ENCODE data around the gene NAP1L5. TPM values are rescaled to one million over a fixed set of nuclear protein-coding genes. Genes with fewer than 3 reads are reported as not detected.

NAP1L5 gene
- total RNA-seq, 4 donors from 2014 or later: 4.0 to 13.6 (median 10.3) TPM

DNA sequence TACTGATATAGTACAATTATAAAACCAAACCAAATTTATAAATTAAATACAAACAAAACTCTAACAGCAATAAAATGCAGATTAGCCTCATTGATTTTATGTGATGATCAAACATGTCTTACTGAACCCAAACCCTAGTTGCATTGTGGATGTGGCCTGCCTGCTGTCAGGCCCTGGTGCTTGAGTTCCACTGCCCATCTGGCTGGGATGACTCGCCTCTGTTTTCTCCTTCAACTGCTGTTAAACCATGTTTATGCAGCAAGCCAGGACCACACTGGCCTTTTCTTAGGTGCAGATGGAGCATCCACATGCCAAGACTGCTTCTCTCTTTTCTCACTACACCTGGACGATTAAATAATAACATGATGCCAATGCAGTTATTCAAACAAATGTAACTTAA lies 22.6 kb downstream of the NAP1L5 start:
- Histone ChIP-seq H3K9me3 (no peaks in the 10 kb centered on the region), H3K27me3 (no peaks in the 10 kb centered on the region), H3K36me3 (peaks cover 0 to 56% of the 10 kb centered on the region in 2 donors), H3K4me3 (no peak overlapping the region), H3K4me1 (no peaks in the 10 kb centered on the region), H3K27ac (no peak overlapping the region)
- no peak for ATAC-seq
- WGBS, 2 donors (ENCODE audit: low coverage in 1 of 2): 86 to 92% methylated on average over 2 of the region's 2 CpGs
- no peak for TF ChIP-seq POLR2A (IDR thresholded peaks at IDR 0.05)
- TF ChIP-seq POLR2AphosphoS5 (IDR thresholded peaks at IDR 0.05): no peak
- TF ChIP-seq EP300 (IDR thresholded peaks at IDR 0.05): no peak
- TF ChIP-seq, protein P1, sequence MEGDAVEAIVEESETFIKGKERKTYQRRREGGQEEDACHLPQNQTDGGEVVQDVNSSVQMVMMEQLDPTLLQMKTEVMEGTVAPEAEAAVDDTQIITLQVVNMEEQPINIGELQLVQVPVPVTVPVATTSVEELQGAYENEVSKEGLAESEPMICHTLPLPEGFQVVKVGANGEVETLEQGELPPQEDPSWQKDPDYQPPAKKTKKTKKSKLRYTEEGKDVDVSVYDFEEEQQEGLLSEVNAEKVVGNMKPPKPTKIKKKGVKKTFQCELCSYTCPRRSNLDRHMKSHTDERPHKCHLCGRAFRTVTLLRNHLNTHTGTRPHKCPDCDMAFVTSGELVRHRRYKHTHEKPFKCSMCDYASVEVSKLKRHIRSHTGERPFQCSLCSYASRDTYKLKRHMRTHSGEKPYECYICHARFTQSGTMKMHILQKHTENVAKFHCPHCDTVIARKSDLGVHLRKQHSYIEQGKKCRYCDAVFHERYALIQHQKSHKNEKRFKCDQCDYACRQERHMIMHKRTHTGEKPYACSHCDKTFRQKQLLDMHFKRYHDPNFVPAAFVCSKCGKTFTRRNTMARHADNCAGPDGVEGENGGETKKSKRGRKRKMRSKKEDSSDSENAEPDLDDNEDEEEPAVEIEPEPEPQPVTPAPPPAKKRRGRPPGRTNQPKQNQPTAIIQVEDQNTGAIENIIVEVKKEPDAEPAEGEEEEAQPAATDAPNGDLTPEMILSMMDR (IDR thresholded peaks at IDR 0.05): no peak

DNA sequence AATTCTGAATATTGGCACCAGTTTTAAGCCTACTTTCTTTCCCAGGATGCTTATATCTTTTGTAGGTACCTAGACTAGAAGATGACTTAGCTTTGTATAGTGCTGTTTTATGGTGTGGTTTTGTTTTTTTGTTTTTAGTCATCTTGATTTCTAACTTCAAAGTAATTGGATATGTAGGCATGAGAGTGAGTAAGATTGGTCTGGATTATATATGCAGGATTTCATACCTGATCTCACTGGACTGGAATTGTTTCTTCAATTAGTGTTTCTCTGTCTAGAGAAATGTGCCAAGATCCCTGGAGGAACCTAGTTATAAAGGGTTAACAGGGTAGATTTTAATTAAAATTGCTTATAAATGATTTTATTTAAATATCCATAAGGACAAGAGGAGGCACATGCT lies 23.1 kb downstream of the NAP1L5 start:
- Histone ChIP-seq H3K27ac (no peak overlapping the region), H3K36me3 (peaks cover 0 to 56% of the 10 kb centered on the region in 2 donors), H3K4me3 (no peak overlapping the region), H3K4me1 (no peaks in the 10 kb centered on the region), H3K27me3 (no peaks in the 10 kb centered on the region), H3K9me3 (no peaks in the 10 kb centered on the region)
- no peak for ATAC-seq
- TF ChIP-seq POLR2AphosphoS5 (IDR thresholded peaks at IDR 0.05): no peak
- TF ChIP-seq, protein P1 (IDR thresholded peaks at IDR 0.05): no peak
- no peak for TF ChIP-seq EP300 (IDR thresholded peaks at IDR 0.05)
- TF ChIP-seq POLR2A (IDR thresholded peaks at IDR 0.05): no peak

DNA sequence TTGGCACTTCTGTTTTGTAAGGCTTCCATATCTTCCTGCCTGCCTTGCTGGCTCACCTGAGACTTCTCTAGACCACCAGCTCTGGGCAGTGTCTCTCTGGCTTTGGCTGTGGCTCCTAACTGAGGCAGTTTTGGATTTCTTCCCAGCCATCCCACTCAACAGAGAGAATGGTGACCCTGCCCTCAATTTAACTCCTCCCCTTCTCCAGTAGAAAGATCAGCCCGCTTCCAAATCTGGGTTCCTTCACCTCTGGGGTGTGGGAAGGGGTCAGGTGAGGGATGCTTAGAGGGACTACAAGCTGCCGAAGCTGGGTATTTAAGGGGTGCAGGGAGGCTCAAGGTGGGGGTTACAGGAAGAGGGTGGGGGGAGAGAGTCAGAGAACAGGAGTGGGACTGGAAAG lies 23.7 kb downstream of the NAP1L5 start:
- no peaks in the 10 kb centered on the region for H3K4me1 ChIP-seq
- no peak overlapping the region for H3K27ac ChIP-seq
- 83% methylated on average over 1 of the region's 2 CpGs; no CpG with 5 or more reads in 1 of the 2 donors for WGBS, 2 donors (ENCODE audit: low coverage in 1 of 2)
- no peaks in the 10 kb centered on the region for H3K27me3 ChIP-seq
- H3K9me3 ChIP-seq: no peaks in the 10 kb centered on the region
- TF ChIP-seq, protein P1 (IDR thresholded peaks at IDR 0.05): no peak
- TF ChIP-seq POLR2A (IDR thresholded peaks at IDR 0.05): no peak
- no peak for TF ChIP-seq EP300 (IDR thresholded peaks at IDR 0.05)
- no peak for TF ChIP-seq POLR2AphosphoS5 (IDR thresholded peaks at IDR 0.05)
- H3K4me3 ChIP-seq: no peak overlapping the region
- H3K36me3 ChIP-seq: peaks cover 0 to 56% of the 10 kb centered on the region in 2 donors
- ATAC-seq: no peak

DNA sequence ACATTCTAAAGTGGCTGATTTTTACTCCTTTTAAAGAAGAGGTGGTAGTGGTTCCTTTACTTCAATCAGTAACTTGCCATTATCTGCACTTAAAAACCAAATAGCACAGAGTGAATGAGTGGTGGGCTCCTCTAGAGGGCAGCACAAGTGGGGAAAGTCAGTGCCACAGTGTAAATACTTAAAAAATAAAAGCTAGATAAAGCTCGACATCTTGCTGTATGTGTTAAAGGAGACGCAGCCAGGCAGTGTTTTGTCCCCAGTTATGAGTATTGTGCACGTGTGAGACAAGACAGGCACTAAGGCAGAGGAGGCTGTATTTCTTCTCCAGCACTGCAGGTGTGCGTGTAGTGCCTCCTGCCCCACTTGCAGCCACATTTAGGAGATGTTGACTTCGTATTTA lies 24.6 kb downstream of the NAP1L5 start:
- Histone ChIP-seq H3K27ac (no peak overlapping the region), H3K4me1 (no peaks in the 10 kb centered on the region), H3K4me3 (no peak overlapping the region), H3K9me3 (no peaks in the 10 kb centered on the region), H3K27me3 (no peaks in the 10 kb centered on the region), H3K36me3 (peaks cover 0 to 56% of the 10 kb centered on the region in 2 donors)
- 55 to 72% methylated on average over 4 to 5 of the region's 5 CpGs for WGBS, 2 donors (ENCODE audit: low coverage in 1 of 2)
- TF ChIP-seq POLR2A (IDR thresholded peaks at IDR 0.05): no peak
- no peak for TF ChIP-seq POLR2AphosphoS5 (IDR thresholded peaks at IDR 0.05)
- TF ChIP-seq EP300 (IDR thresholded peaks at IDR 0.05): no peak
- TF ChIP-seq, protein P1 (IDR thresholded peaks at IDR 0.05): peak in 2 of 4 experiments; percentile 15 to 47
- no peak for ATAC-seq

DNA sequence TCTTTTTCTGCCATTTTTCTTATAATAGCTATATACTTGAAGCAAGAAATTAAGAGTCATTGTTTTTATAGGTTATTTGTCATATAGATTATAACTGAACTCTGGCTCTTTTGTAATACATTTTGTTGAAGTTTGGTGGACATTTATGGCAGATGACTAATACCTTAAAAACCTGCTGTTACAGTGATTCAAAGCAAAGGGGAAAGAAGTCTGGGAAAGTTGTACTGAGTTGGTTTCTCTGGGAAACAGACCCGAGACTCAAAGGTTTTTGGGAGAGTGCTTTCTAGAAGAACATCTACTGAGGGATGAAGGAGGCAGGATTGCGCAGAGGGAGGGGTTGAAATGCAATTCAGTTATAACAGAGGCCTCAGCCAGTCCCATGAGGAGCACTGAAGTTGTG lies 35.9 kb downstream of the NAP1L5 start:
- ATAC-seq: no peak
- no peak for TF ChIP-seq POLR2A (IDR thresholded peaks at IDR 0.05)
- TF ChIP-seq, protein P1 (IDR thresholded peaks at IDR 0.05): no peak
- no peak for TF ChIP-seq POLR2AphosphoS5 (IDR thresholded peaks at IDR 0.05)
- no peak for TF ChIP-seq EP300 (IDR thresholded peaks at IDR 0.05)
- no peaks in the 10 kb centered on the region for H3K27me3 ChIP-seq
- 72 to 75% methylated on average over 2 of the region's 2 CpGs for WGBS, 2 donors (ENCODE audit: low coverage in 1 of 2)
- H3K4me3 ChIP-seq: no peak overlapping the region
- no peak overlapping the region for H3K27ac ChIP-seq
- H3K9me3 ChIP-seq: no peaks in the 10 kb centered on the region
- peaks cover 9 to 27% (median 11%) of the 10 kb centered on the region in 3 donors for H3K4me1 ChIP-seq
- H3K36me3 ChIP-seq: peaks cover 0 to 46% of the 10 kb centered on the region in 2 donors

Measured in gastroesophageal sphincter (tissue), 4 donors.